T-cell (primary cell): Measurements from ENCODE around the gene VAT1L. TPM values are rescaled to one million over a fixed set of nuclear protein-coding genes. Genes with fewer than 3 reads are reported as not detected.

Source experiments
- ATAC-seq, 4 experiments: fragments of 200-7000 bp in 3 of 4; fragments of 150-1000 bp in 1 of 4; cut with Tn5 transposase; replicated peaks in 1 of 4; 1 replicate in 3 of 4; 2 replicates in 1 of 4; pipeline ENCODE4 v1.10.0; 2021; ENCODE audit warnings: moderate library complexity in 3 of 4, mild to moderate bottlenecking in 2 of 4, moderate number of reproducible peaks in 1 of 4
- CTCF ChIA-PET, 2 donors: fragments of 300-600 bp; sonication (Branson Sonifier 250); formaldehyde crosslinking; loops; one replicate each; lab custom pipeline; 2022; ENCODE audit warnings: antibody characterized with exemption in 2 of 2; lab: Charles Lee
- POLR2A ChIA-PET, 2 donors: fragments of 300-600 bp; sonication (Branson Sonifier 250); formaldehyde crosslinking; loops; one replicate each; lab custom pipeline; 2022; ENCODE audit warnings: antibody characterized with exemption in 2 of 2; lab: Charles Lee
- DNase-seq, 35 experiments: peaks; one replicate each; pipeline versions ENCODE4 v3.0.0 to v3.0.0-alpha.2; 2013 to 2023
- H3K27ac ChIP-seq: one replicate; pipeline ENCODE4 v1.5.1; 2013; ENCODE audit warnings: low read length
- H3K27me3 ChIP-seq, 2 experiments: replicated peaks in 1 of 2; 1 replicate in 1 of 2; 2 replicates in 1 of 2; pipeline versions ENCODE4 v1.6.1 to v1.7.0; 2013; ENCODE audit warnings: low read length in 1 of 2, mixed read lengths in 1 of 2; ENCODE audit not compliant: control insufficient read depth in 2 of 2, insufficient read depth in 2 of 2; ENCODE audit errors: extremely low read depth in 1 of 2
- H3K36me3 ChIP-seq, 2 donors: 1 replicate in 1 of 2; 2 replicates in 1 of 2; pipeline versions ENCODE4 v1.6.1 to v1.7.0; 2013; ENCODE audit warnings: low read length in 1 of 2; ENCODE audit not compliant: control insufficient read depth in 2 of 2, insufficient read depth in 1 of 2; ENCODE audit errors: extremely low read depth in 1 of 2
- H3K4me1 ChIP-seq, 2 experiments: 1 replicate in 1 of 2; 2 replicates in 1 of 2; pipeline versions ENCODE4 v1.6.1 to v1.7.0; 2013; ENCODE audit warnings: low read length in 2 of 2, mixed read lengths in 1 of 2; ENCODE audit not compliant: insufficient read depth in 2 of 2, control insufficient read depth in 1 of 2; ENCODE audit errors: extremely low read depth in 1 of 2
- H3K4me3 ChIP-seq, 2 donors: 1 replicate in 1 of 2; 2 replicates in 1 of 2; pipeline versions ENCODE4 v1.5.1 to v1.7.0; 2013; ENCODE audit warnings: mild to moderate bottlenecking in 2 of 2, low read length in 1 of 2, moderate library complexity in 1 of 2; ENCODE audit not compliant: control insufficient read depth in 1 of 2; ENCODE audit errors: extremely low read depth in 1 of 2
- H3K9me3 ChIP-seq: 2 replicates; pipeline ENCODE4 v1.7.0; 2013
- H3K27ac Mint-ChIP-seq, 2 donors: one replicate each; pipeline ENCODE4 v1.8.0; 2020 to 2021; ENCODE audit warnings: mild to moderate bottlenecking in 2 of 2, mixed read lengths in 2 of 2
- H3K27me3 Mint-ChIP-seq, 2 donors: one replicate each; pipeline ENCODE4 v1.8.0; 2021 to 2022; ENCODE audit warnings: mixed read lengths in 2 of 2
- H3K36me3 Mint-ChIP-seq: one replicate; pipeline ENCODE4 v1.8.0; 2021; ENCODE audit warnings: mixed read lengths
- H3K4me1 Mint-ChIP-seq, 3 donors: one replicate each; pipeline ENCODE4 v1.8.0; 2020 to 2022; ENCODE audit warnings: mixed read lengths in 3 of 3, mild to moderate bottlenecking in 1 of 3
- H3K4me3 Mint-ChIP-seq, 3 donors: one replicate each; pipeline ENCODE4 v1.8.0; 2020 to 2022; ENCODE audit warnings: mild to moderate bottlenecking in 3 of 3, mixed read lengths in 3 of 3, moderate library complexity in 3 of 3
- H3K9me3 Mint-ChIP-seq, 3 donors: one replicate each; pipeline ENCODE4 v1.8.0; 2020 to 2022; ENCODE audit warnings: mixed read lengths in 3 of 3
- WGBS: methylation state at CpG from one replicate; pipeline ENCODE4 v1.1.5; 2013; ENCODE audit warnings: missing lambda C conversion rate; ENCODE audit not compliant: insufficient coverage; 5-methylcytosine and 5-hydroxymethylcytosine counted together
- total RNA-seq, 35 experiments: library from RNA in 6 of 35; stranded (reverse) in 6 of 35; fragments of 120-200 nt in 1 of 35; gene quantifications; one replicate each; pipeline versions ENCODE4 v1.2.1 to v1.2.4 and lab custom pipeline; 2013 to 2026

The VAT1L gene
- total RNA-seq, 5 donors from 2014 or later (not counting 1 experiment from before 2014, with no cell fraction given): 0.10 to 0.12 TPM; not detected in 3

- H3K4me1 Mint-ChIP-seq: no peaks in the 10 kb centered on the region
- H3K4me3 ChIP-seq: no peak overlapping the region
- ATAC-seq (no peak), DNase-seq (no peak)
- H3K36me3 ChIP-seq: no peaks in the 10 kb centered on the region
- no peak overlapping the region for H3K4me3 Mint-ChIP-seq
- peaks cover 0 to 7% of the 10 kb centered on the region in 2 experiments for H3K27me3 ChIP-seq
- no peak overlapping the region for H3K27ac Mint-ChIP-seq
- no peaks in the 10 kb centered on the region for H3K9me3 Mint-ChIP-seq
- H3K4me1 ChIP-seq: no peaks in the 10 kb centered on the region
- CTCF ChIA-PET: no interaction called here
- H3K9me3 ChIP-seq: no peaks in the 10 kb centered on the region
- no CpG with 5 or more reads among the region's 7 CpGs for WGBS
- H3K27me3 Mint-ChIP-seq: peaks cover 2 to 11% of the 10 kb centered on the region in 2 donors
- H3K36me3 Mint-ChIP-seq: no peaks in the 10 kb centered on the region
- no peak overlapping the region for H3K27ac ChIP-seq
- POLR2A ChIA-PET: no interaction called here
Measured at GRCh38 chr16:77877712-77878347, 89.5 kb downstream of the VAT1L start.

- Mint-ChIP-seq H3K27ac (no peak overlapping the region), H3K9me3 (no peaks in the 10 kb centered on the region), H3K4me3 (no peak overlapping the region), H3K27me3 (peaks cover 2 to 13% of the 10 kb centered on the region in 2 donors), H3K4me1 (no peaks in the 10 kb centered on the region), H3K36me3 (no peaks in the 10 kb centered on the region)
- H3K36me3 ChIP-seq: no peaks in the 10 kb centered on the region
- no peaks in the 10 kb centered on the region for H3K4me1 ChIP-seq
- H3K9me3 ChIP-seq: no peaks in the 10 kb centered on the region
- DNase-seq: no peak
- no CpG with 5 or more reads among the region's 2 CpGs for WGBS
- peaks cover 0 to 2% of the 10 kb centered on the region in 2 experiments for H3K27me3 ChIP-seq
- no peak for ATAC-seq
- H3K27ac ChIP-seq: no peak overlapping the region
- H3K4me3 ChIP-seq: no peak overlapping the region
- ChIA-PET POLR2A (no interaction called here), CTCF (no interaction called here)
Measured at GRCh38 chr16:77881355-77882030, 93.1 kb downstream of the VAT1L start.

GRCh38 chr16:77882358-77882757, 94.0 kb downstream of the VAT1L start:
- H3K4me3 ChIP-seq: no peak overlapping the region
- no peak overlapping the region for H3K27ac ChIP-seq
- DNase-seq: no peak
- WGBS: no CpG with 5 or more reads among the region's 1 CpG
- no peaks in the 10 kb centered on the region for H3K36me3 ChIP-seq
- H3K27me3 ChIP-seq: peaks cover 0 to 2% of the 10 kb centered on the region in 2 experiments
- no peak for ATAC-seq
- Mint-ChIP-seq H3K4me3 (no peak overlapping the region), H3K36me3 (no peaks in the 10 kb centered on the region), H3K27ac (no peak overlapping the region), H3K4me1 (no peaks in the 10 kb centered on the region), H3K9me3 (no peaks in the 10 kb centered on the region), H3K27me3 (peaks cover 5 to 17% of the 10 kb centered on the region in 2 donors)
- POLR2A ChIA-PET: no interaction called here
- no peaks in the 10 kb centered on the region for H3K4me1 ChIP-seq
- H3K9me3 ChIP-seq: no peaks in the 10 kb centered on the region
- CTCF ChIA-PET: no interaction called here

- DNase-seq: no peak
- H3K27ac ChIP-seq: no peak overlapping the region
- H3K27me3 ChIP-seq: peaks cover 0 to 4% of the 10 kb centered on the region in 2 experiments
- H3K4me3 ChIP-seq: no peak overlapping the region
- H3K4me1 Mint-ChIP-seq: no peaks in the 10 kb centered on the region
- POLR2A ChIA-PET: no interaction called here
- H3K4me3 Mint-ChIP-seq: no peak overlapping the region
- no peak for ATAC-seq
- H3K9me3 Mint-ChIP-seq: no peaks in the 10 kb centered on the region
- H3K27ac Mint-ChIP-seq: no peak overlapping the region
- 73% methylated on average over 3 of the region's 6 CpGs for WGBS
- H3K36me3 ChIP-seq: no peaks in the 10 kb centered on the region
- no peaks in the 10 kb centered on the region for H3K36me3 Mint-ChIP-seq
- peaks cover 5 to 13% of the 10 kb centered on the region in 2 donors for H3K27me3 Mint-ChIP-seq
- CTCF ChIA-PET: no interaction called here
- H3K4me1 ChIP-seq: no peaks in the 10 kb centered on the region
- no peaks in the 10 kb centered on the region for H3K9me3 ChIP-seq
Measured at GRCh38 chr16:77885571-77886295, 97.4 kb downstream of the VAT1L start.

- DNase-seq: no peak
- POLR2A ChIA-PET: no interaction called here
Measured at GRCh38 chr16:77888871-77889270, 100.5 kb downstream of the VAT1L start.

GRCh38 chr16:77890075-77890474, 101.7 kb downstream of the VAT1L start:
- no peaks in the 10 kb centered on the region for H3K9me3 ChIP-seq
- no peak overlapping the region for H3K4me3 ChIP-seq
- peaks cover 0 to 4% of the 10 kb centered on the region in 2 experiments for H3K27me3 ChIP-seq
- ChIA-PET CTCF (no interaction called here), POLR2A (no interaction called here)
- H3K4me1 ChIP-seq: no peaks in the 10 kb centered on the region
- H3K27ac ChIP-seq: no peak overlapping the region
- Mint-ChIP-seq H3K4me3 (no peak overlapping the region), H3K9me3 (peaks cover 0 to 1% (median 0%) of the 10 kb centered on the region in 3 donors), H3K27ac (no peak overlapping the region), H3K36me3 (no peaks in the 10 kb centered on the region), H3K4me1 (no peaks in the 10 kb centered on the region), H3K27me3 (peaks cover 7 to 8% of the 10 kb centered on the region in 2 donors)
- no peak for ATAC-seq
- no peak for DNase-seq
- no peaks in the 10 kb centered on the region for H3K36me3 ChIP-seq

More at GRCh38 chr16:77888871-77889270, 100.5 kb downstream of the VAT1L start:
- no peak overlapping the region for H3K4me3 ChIP-seq
- no peaks in the 10 kb centered on the region for H3K4me1 Mint-ChIP-seq
- peaks cover 0 to 6% of the 10 kb centered on the region in 2 experiments for H3K27me3 ChIP-seq
- ATAC-seq: no peak
- no peaks in the 10 kb centered on the region for H3K4me1 ChIP-seq
- H3K27ac ChIP-seq: no peak overlapping the region
- CTCF ChIA-PET: no interaction called here
- no peak overlapping the region for H3K27ac Mint-ChIP-seq
- WGBS: 89% methylated on average over 3 of the region's 7 CpGs
- no peaks in the 10 kb centered on the region for H3K9me3 Mint-ChIP-seq
- H3K36me3 ChIP-seq: no peaks in the 10 kb centered on the region
- no peaks in the 10 kb centered on the region for H3K36me3 Mint-ChIP-seq
- peaks cover 7 to 9% of the 10 kb centered on the region in 2 donors for H3K27me3 Mint-ChIP-seq
- no peaks in the 10 kb centered on the region for H3K9me3 ChIP-seq
- no peak overlapping the region for H3K4me3 Mint-ChIP-seq
